Esophagus mucosa (tissue), 1 donor: ENCODE data around the gene PCSK6. TPM values are rescaled to one million over a fixed set of nuclear protein-coding genes. Genes with fewer than 3 reads are reported as not detected.
"Not testable (repeated sequence)": the region's sequence is repeated elsewhere in the genome, so short reads cannot be mapped to it uniquely, and the experiment has no call there.

Experiments used
- ATAC-seq: fragments of 200-7000 bp; cut with Tn5 transposase; one replicate; pipeline ENCODE4 v1.9.1; 2020
- total RNA-seq: library from RNA; stranded (reverse); gene quantifications from one replicate; pipeline ENCODE4 v1.2.4, GENCODE V29; 2023
- donor health status: DM: yes; HTN: yes; CAD: no.

Gene PCSK6
- total RNA-seq, 1 donor from 2014 or later = 6.7 TPM

DNA sequence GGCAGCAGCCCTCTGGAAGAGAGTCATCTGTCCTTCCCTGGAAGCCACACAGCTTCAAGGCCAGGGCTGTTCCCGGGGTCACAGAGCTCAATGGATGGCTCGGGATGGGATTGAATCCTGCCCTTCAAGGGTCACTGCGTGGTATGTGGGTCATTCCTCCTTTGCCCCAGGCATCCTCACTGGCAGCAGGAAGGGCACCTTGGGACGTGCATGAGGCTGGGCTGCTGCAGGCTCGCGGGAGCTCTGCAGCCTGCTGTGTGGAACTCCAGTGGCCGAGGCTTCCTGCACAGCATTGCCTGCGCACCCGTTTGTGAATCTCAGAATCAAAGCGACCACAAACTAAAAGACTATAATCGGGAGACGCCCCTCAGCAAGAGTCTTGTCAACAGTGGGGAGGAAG is 60.7 kb downstream of the PCSK6 start:
- ATAC-seq = no peak

DNA sequence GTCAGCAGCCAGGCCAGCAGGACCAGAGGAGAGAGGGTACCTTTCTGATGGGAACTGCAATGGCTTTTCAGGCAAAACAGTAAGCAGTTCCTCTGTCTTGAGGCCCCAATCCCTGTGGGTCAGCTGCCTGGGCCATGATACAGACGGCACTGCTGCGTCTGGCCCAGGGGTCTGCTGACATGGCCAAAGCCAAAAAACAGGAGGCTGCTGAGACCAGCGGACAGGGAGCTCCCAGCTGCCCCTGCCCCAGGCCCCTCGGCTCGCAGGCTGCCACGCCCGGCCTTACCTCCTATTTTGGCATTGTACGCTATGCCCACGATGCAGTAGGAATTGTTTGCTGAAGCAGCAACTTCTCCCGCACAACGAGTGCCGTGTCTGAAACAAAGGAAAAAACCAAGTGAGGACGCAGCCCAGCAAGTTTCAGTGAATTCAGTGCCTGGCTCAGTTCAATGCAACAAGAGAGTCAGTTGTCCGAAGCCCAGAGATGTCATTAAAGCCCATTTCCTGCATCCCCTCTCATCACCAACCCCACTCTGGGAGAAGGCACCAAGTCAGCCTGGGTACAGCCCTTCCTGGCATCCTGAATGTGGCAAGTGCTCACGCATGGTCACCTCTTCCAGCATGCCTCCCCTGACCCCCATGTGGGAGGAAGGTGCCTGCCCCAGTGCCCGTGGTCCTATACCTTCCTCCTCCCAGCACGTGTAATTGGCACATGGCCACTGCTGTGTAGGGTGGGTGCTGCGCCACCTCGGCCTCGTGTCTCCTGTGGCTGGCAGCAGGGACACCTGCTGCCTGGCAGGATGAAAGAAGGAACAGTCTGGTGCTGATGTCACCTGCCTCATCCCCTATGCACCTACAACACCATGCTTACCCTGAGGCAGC is 61.7 kb downstream of the PCSK6 start:
- no peak for ATAC-seq

DNA sequence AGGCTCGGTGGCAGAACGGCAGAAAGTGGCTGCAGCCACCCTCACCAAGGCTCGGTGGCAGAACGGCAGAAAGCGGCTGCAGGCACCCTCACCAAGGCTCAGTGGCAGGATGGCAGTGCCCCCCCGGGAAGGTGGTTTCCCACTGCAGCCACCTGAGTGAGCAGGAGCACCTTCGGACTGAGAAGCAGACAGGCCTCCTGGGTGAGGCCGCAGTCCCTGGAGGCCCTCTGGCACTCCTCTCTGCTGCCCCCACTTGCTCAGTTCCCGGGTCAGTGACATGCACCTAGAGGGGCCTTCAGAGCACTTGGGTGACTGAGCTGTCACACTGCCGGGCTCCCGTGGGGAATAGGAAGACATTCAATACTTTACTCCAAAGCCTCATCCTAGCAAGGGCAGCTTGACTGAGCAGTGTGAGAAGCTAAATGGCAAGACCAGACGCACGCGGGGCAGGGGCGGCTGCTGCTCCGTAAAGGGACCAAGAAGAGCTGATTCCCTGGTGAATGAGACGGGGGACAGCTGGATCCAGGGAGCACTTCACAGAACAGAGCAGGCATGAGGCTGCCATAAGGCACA is 62.7 kb downstream of the PCSK6 start:
- no peak for ATAC-seq

DNA sequence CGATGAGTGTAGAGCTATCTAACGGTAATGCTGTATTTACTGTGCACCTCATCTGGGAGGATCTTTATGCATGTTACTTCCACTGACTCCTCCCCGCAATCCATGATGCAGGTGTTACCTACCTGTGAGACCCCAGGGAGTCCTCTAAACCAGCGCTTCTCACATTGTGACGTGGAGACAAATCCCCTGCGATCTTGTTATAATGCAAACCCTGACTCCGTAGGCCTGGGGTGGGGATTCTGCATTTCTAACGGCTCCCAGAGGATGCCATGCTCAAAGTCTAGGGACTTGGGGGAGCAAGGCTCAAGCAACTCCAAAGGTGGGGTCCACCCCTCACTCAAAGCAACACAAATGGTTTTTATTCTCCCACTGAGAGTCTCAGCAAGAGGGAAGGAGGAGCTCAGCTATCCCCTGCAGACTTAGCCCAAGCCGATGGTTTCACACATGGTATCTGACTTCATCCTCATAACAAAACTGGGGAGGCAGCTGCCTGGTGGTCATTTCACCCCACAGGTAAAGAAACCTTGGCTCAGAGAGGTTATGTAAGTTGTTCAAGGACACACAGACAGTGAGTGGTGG is 63.6 kb downstream of the PCSK6 start:
- no peak for ATAC-seq

DNA sequence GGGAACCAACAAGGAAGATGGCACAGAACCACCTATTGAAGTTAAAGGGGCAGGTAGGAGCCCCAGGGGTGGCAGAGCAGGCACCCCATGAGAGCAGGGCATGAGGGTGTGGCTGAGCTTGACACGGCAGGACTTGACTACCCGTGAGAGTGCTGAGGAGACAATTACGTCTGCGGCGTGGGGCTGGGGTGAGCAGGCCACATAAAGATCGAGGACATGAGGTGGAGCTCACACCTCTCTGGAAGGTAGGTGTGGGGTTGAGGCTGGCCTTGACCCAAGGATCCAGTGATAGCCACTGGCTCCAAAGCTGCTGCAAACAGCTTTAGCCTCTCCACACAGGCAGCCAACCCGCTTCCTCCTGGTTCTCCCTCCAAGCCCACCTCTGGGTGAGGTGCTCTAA is 64.5 kb downstream of the PCSK6 start:
- no peak for ATAC-seq

DNA sequence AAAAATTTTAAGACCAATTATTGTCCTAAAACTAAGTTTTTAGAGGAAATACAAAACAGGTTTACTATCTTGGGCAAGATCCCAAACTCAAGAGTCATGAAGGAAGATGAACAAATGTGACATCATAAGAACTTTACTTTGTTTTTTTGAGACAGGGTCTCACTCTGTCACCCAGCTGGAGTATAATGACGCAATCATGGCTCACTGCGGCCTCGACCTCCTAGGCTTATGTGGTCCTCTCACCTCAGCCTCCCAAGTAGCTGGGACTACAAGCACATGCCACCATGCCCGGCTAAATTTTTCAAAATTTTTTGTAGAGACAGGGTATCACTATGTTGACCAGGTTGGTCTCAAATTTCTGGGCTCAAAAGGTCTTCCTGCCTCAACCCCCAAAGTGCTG is 69.3 kb downstream of the PCSK6 start:
- ATAC-seq = no peak

DNA sequence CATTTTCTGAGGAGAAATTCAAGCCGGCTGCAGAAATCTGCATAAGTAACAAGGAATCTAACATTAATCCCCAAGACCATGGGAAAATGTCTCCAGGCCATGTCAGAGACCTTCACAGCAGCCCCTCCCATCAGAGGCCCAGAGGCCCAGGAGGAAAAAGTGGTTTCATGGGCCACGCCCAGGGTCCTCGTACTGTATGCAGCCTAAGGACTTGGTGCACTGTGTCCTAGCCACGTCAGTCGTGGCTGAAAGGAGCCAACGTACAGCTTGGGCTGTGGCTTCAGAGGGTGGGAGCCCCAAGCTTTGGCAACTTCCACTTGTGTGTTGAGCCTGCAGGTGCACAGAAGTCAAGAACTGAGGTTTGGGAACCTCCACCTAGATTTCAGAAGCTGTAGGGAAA is 73.0 kb downstream of the PCSK6 start:
- not testable (repeated sequence) for ATAC-seq

DNA sequence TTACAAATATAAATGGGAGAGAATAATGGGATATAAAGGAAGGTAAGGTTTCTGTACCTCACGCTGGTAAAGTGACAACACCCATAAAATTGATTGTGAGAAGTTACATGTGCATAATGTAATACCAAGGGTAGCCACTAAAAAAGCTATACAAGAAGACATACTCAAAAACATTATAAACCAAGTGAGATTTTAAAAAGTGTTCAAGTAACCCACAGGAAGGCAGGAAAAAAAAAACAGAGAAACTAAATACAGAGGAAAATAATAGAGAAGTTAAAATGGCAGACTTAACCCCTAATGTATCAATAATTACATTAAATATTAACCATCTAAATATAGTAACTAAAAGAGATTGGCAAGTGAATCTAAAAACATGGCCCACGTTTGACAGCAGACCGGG is 76.3 kb downstream of the PCSK6 start:
- ATAC-seq = no peak

DNA sequence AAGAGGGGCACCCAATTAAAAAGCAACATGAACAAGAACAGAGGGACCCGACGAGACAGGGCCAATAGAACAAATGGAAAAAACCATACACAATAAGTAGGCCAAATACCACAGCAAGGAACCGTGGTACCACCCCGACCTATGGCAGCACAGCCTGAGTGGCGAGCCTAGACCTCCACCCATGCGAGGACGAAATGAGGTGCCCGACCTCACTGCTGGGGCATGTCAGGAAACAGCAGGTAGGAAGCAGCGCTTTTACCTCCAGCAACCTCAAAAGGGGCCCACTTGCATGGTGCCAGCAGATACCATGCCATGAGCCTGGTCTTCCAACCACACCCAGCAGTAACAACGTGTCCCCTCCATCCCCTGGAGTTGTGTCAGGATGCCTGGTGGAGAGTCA is 77.9 kb downstream of the PCSK6 start:
- ATAC-seq = no peak

DNA sequence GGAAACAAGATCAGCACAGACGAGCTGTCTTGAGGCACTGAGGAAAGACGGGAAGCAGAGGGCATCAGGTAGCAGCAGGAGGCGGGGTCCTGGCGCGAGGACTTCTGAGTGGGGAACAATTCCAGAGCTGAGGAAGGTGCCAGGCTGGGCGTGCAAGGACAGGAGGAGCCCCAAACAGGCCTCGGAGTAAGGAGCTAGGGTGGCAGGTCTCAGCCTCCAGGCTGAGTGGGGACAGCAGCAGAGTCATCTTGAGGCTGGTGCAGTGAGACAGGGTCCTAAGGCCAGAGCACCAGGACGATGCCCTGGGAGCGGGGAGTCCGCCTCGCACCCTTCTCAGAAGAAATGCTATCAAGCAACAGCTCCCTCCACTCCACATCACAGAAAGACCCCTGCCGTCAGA is 78.4 kb downstream of the PCSK6 start:
- ATAC-seq = no peak

DNA sequence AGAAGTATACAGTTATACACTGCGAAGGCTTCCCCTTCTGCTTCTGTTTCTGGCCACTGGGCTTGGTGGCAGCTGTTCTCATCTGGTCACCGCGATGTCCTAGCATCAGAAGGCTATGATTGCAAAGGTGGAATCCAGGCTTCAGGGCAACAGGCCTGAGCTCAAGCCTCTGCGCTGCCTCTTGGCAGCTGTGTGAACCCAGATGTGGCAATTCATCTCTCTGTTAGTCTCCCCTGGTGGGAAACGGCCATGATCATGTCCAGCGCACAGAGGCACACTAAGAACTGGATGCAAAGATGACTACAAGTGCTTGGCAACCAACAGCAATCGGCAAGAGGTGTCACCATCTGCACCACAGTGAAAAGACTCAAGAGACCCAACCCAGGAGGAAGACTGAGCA is 78.9 kb downstream of the PCSK6 start:
- no peak for ATAC-seq

DNA sequence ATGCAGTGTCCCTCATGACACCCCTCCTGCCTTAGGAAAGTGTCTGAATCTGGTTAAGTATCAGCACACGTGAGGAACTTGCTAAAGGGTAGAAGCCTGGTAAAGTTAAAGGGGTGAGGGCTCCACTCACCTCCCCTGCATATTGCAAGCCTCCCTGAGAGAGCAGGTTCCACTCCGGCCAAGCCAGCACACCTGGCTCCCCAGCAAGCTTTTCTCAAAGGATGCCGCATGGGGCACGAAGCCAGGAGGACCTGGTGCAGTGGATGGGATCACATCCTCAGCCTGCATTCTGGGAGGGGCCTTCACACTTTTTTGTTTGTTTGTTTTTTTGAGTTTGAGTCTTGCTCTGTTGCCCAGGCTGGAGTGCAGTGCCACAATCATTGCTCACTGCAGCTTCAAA is 79.9 kb downstream of the PCSK6 start:
- no peak for ATAC-seq

DNA sequence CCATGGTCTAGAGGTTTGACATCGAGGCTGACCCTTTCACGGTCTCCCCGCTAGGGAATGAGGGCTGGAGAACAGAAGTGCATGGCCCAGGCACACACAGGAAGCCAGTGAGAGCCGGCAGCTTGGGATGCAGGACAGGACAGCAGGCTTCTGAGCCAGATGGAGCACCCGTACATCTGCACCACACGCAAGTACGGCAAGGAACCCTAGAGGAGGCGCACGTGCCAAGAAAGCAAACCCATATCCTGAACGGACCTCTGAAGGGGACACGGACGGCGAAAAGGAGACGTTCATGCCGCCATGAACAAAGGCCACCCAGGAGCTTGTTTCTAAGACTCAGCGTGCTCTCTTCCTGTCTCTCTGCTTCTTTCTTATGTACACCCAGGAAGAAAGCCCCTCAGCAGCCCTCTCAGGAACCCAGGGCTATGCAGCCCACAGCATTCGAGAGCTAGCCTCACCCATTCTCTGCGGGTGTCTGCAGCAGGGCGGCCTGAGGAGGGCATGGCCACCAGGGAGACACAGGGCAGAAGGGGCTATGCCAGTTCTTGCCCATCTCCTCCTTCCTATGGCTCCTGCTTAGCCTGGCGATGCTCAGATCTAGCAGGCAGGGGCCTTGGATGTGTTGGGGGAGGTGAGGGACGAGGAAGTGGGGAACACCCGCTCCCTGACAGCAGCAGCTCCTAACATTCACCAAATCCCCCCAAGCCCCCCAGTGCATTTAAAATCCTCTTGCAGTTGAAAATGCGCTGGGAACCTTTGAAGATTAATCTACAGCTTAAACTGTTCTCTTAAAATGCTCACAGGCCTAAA is 81.3 kb downstream of the PCSK6 start:
- ATAC-seq = no peak

DNA sequence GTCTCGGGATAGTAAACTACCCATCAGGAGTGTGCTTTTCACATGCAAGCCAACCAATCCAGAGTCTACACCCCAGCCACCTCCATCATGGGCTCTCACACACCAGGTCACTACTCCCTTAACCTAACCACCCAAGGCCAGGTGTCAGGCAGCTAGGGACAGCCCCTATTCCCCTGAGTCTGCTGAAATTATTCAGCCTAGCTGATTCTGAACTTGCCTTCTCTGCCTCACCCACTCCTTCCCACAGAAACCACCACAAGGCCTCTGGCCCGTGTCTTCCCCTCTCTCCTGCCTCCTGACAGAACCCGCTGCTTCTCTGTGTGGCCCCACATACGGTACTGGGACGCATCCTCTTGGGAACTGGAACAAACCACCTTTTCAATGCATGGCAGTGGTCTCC is 82.1 kb downstream of the PCSK6 start:
- no peak for ATAC-seq

DNA sequence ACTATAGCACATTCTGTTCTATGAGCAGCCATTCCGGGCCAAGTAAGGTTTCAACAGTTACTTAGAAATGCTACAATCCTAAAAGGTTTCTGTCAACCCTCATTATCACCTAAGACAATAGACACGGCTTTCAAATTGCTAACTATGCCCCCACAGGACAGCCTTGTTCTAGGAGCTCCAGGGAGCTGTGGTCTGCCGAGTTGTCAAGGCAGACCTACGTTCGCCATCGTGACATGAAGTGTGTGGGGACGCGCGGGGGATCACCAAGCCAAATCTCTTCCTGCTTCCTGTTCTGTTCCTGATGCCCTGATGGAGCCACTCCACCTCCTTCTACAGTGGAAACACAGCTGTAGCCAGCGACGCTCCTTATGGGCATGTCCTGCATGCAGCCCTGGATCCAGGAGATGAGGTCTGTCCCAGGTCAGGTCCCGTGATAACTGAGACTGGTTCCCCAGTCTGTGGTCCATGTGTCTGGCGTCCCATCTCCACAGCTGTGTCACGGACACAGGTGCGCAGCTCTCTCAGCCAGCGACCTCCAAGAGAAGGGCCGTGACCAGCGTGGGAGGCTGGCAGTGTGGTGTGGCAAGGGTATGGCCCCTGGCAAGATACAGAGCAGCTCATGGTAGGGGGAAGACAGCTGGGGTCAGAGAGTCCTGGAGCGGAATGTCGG is 82.8 kb downstream of the PCSK6 start:
- no peak for ATAC-seq

DNA sequence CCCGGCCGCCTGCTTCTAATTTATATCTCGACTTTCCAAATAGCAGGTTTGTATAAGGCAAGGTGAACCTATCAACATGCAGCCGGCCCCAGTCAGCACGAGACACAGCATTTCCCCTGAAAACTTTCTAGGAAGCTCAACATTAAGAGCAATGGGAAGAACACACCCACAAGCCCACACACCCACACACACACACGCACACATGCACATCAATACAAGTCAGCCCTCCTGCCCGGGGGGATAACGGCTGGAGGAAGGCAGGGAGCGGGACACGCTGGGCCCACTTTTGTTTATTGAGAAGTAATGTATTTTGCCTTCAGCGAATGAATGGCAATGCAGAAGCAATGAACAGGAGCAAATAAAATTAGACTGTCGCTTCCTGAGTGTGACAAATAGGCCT is 83.5 kb downstream of the PCSK6 start:
- ATAC-seq = no peak

DNA sequence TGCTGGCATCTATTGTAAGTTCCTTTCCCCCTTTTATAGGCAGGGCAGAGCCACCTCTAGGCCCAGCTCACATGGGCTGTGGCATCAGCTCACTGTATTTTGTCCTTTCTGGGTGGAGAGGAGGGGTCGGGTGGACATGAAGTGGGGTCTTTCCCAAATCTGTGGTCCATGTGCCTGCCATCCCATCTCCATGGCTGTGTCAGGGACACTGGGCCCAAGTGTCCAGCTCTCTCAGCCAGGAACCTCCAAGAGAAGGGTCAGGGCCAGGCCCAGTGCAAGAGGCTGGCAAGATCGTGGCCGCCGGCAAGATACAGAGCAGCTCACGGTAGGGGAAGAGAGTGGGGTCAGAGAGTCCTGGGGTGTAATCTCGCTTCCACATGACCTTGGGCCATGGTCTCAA is 85.3 kb downstream of the PCSK6 start:
- no peak for ATAC-seq

DNA sequence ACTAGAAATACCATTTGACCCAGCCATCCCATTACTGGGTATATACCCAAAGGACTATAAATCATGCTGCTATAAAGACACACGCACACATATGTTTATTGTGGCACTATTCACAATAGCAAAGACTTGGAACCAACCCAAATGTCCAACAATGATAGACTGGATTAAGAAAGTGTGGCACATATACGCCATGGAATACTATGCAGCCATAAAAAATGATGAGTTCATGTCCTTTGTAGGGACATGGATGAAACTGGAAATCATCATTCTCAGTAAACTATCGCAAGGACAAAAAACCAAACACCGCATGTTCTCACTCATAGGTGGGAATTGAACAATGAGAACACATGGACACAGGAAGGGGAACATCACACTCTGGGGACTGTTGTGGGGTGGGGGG is 86.6 kb downstream of the PCSK6 start:
- not testable (repeated sequence) for ATAC-seq

DNA sequence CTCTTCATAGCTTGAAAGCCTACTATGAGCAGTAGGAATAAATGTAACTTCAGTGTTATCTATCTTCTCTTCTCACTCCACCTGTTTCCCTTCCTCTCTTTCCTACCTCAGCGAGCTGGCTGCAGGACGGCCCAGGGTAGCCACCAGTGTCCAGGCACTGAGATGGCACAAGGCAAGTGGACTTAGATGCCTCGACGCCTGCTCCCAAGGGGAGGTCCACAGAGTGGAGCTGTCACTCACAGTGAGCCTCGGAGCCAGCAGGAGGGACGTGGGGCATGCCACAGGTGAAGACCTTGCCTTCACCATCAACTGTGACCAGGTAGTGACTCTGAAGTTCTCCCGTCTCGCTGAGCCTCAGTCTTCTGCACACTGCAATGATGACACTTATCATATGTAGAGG is 88.2 kb downstream of the PCSK6 start:
- no peak for ATAC-seq

DNA sequence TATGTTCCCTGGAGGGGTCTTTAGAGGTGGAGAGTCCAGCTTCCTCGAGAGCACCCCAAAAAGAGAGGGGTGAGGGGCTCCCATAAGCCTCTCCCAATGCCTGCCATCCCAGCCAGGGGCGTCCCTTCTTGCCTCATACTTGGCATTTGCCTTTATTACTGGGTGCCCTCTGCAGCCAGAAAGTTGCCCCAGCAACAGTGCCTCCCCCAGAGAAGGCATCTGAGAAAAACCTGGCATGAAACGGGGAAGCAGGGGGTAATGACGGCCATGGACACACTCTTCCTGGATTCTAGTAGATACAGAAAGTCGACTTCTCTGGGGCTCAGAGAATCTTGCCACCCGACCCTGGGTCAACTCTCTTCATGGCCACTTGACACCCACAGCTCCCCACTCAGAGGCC is 90.1 kb downstream of the PCSK6 start:
- ATAC-seq = no peak

DNA sequence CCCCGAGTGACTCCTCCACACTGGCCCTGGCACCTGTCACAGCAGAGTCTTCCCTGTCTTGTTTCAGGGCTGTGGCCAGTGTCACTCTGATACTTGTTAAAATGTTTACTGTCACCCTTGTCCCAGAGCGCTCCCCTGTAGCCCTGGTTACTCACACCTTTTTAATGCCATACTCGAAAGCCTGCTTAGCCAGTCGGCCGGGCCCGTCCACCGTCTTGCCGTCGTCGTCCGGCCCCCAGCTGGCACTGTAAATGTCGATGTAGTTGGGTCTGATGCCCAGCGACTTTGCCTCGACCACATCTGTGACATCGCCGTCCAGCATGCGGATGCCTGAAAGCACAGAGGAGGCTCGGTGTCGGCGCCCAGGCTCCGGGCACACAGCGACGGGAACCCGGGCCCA is 91.3 kb downstream of the PCSK6 start:
- no peak for ATAC-seq

DNA sequence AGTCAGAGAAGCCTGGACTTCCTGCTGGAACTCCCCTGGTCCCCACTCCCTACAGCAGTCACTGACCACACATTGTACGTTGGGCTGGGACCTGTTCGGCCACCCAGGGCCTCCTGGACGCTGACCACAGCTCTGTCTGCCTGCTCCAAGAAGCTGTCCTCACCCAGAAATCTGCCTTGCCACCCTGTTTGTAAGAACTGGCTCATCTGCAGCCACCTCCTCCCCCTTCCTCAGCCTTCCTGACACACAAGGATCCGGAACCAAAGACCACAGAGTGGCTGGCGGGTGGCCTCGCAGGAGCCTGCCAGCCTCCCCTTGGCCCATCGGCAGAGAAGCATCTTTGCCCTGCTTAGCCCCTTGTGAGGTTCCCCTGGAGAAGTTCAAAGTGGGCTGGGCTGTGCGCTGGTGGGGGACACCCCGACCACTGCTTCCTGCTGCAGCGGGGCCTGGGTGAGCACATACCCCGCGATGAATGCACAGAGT is 91.9 kb downstream of the PCSK6 start:
- no peak for ATAC-seq
